Measurements from ENCODE around the gene VENTX.

The VENTX gene

DNA sequence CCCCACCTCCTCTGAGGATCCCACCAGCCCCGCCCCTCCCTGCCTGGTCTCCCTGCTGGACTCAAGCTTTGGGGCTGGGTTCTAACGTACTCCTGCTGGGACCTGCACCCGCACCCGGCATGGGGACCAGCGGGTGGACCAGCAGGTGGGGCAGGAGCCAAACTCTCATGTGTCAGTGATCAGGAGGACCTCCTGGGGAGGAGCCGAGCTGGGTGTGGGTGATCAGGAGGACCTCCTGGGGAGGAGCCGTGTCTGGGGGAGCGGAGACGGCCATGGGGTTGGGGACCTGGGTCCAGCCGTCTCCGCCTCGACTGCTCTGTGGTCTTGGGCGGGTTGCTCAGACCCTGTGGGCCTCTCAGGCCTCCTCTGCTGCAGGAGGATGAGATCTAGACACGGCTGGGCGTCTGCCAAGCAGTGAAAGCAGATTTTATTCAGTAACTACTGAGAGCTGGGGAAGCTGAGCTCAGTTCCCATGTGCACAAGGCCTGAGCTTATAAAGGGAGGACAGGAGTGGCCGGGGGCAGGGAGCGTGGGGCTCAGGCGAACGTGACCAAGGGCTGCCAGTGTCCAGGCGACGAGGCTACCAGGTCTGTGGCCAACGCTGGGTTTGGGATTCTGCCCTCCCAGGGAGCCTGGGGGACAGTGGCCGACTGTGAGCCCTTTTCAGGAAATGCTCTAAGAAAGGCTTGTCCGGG, 41.3 kb upstream of the VENTX start:
- WGBS (ENCODE audit: insufficient coverage, insufficient read length), result no CpG with 5 or more reads among the region's 24 CpGs
- Histone ChIP-seq H3K36me3 (ENCODE audit: control insufficient read depth, insufficient read depth, low read length) (no peaks in the 10 kb centered on the region), H3K27me3 (ENCODE audit: control insufficient read depth, insufficient read depth, low read length) (no peaks in the 10 kb centered on the region), H3K4me1 (ENCODE audit: control insufficient read depth, insufficient read depth, low read length) (no peaks in the 10 kb centered on the region), H3K27ac (ENCODE audit: low read length) (no peak overlapping the region), H3K9me3 (ENCODE audit: control insufficient read depth, insufficient read depth, low read length) (0 out of 2 replicates have a peak, but pooled peaks cover 2% of the 10 kb centered on the region), H3K4me3 (ENCODE audit: low read length) (no peak overlapping the region)
- no peak for DNase-seq (ENCODE audit: low read depth, low spot score)

DNA sequence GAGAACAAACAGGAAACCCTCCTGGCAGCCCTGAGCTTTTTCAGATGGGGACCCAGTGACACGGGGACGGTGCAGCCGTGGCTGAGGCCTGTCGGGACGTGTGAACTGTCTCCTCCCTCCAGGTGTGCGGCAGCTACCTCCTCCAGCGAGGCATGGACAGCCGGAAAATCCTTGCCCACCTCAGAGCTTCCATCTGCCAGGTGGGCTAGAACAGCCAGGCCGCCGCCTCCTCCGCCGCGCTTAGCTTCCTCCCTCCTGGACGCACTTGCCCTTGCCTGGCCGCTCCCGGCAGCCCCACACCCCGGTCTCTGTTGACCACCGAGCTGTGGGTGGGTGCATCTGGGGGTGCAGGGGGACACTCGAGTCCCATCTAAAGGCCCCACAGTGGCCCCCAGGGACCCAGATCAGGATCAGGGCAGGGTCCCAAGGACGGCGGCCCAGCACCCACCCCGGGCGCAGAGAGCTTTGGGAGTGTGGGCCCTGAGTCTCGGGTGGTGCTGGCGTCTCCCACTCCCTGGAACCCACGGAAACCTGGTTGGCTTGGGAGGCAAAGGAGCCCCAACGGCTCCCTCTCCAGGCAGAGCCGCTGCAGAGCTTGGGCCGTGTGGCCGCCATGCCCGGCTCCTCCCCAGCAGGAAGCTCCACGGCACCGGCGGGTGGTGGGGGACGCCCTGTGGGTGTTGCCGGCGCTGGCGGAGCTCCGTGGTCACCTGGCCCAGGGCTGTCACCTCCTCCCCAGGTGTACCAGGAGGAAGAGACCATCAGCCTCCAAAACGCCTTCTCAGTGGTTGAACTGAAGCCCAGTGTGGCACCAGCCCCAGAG, 40.5 kb upstream of the VENTX start:
- Histone ChIP-seq H3K4me3 (ENCODE audit: low read length) (no peak overlapping the region), H3K27me3 (ENCODE audit: control insufficient read depth, insufficient read depth, low read length) (no peaks in the 10 kb centered on the region), H3K4me1 (ENCODE audit: control insufficient read depth, insufficient read depth, low read length) (no peaks in the 10 kb centered on the region), H3K27ac (ENCODE audit: low read length) (no peak overlapping the region), H3K9me3 (ENCODE audit: control insufficient read depth, insufficient read depth, low read length) (no peaks in the 10 kb centered on the region), H3K36me3 (ENCODE audit: control insufficient read depth, insufficient read depth, low read length) (no peaks in the 10 kb centered on the region)
- DNase-seq (ENCODE audit: low read depth, low spot score), result no peak
- no CpG with 5 or more reads among the region's 40 CpGs for WGBS (ENCODE audit: insufficient coverage, insufficient read length)

- Histone ChIP-seq H3K4me3 (ENCODE audit: low read length) (no peak overlapping the region), H3K27me3 (ENCODE audit: control insufficient read depth, insufficient read depth, low read length) (no peaks in the 10 kb centered on the region), H3K9me3 (ENCODE audit: control insufficient read depth, insufficient read depth, low read length) (no peaks in the 10 kb centered on the region), H3K27ac (ENCODE audit: low read length) (no peak overlapping the region), H3K4me1 (ENCODE audit: control insufficient read depth, insufficient read depth, low read length) (no peaks in the 10 kb centered on the region), H3K36me3 (ENCODE audit: control insufficient read depth, insufficient read depth, low read length) (no peaks in the 10 kb centered on the region)
- no peak for DNase-seq (ENCODE audit: low read depth, low spot score)
- WGBS (ENCODE audit: insufficient coverage, insufficient read length), result no CpG with 5 or more reads among the region's 9 CpGs
These were observed 39.9 kb upstream of the VENTX start for GRCh38 chr10:133197786-133198185.

DNA sequence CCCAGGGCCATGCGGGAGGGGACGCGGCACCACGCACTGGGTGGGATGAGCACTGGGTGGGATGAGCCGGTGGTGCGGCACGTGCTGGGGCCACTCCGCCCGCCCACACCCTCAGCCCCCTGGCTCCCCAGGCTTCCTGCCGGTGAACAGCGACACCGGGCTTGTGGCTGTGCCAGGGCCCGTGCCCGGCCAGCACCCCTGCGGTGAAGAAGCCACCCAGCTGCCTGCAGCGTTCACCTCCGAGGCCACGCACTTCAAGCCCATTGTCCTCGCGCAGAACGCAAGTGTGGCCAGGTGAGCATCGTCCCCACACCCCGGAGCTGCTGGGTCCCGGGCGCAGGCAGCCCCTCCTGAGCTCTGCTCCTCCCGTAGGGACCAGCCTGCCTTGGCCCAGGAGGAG, 39.4 kb upstream of the VENTX start:
- no CpG with 5 or more reads among the region's 26 CpGs for WGBS (ENCODE audit: insufficient coverage, insufficient read length)
- Histone ChIP-seq H3K9me3 (ENCODE audit: control insufficient read depth, insufficient read depth, low read length) (no peaks in the 10 kb centered on the region), H3K27ac (ENCODE audit: low read length) (no peak overlapping the region), H3K36me3 (ENCODE audit: control insufficient read depth, insufficient read depth, low read length) (no peaks in the 10 kb centered on the region), H3K4me3 (ENCODE audit: low read length) (no peak overlapping the region), H3K4me1 (ENCODE audit: control insufficient read depth, insufficient read depth, low read length) (no peaks in the 10 kb centered on the region), H3K27me3 (ENCODE audit: control insufficient read depth, insufficient read depth, low read length) (no peaks in the 10 kb centered on the region)
- no peak for DNase-seq (ENCODE audit: low read depth, low spot score)

DNA sequence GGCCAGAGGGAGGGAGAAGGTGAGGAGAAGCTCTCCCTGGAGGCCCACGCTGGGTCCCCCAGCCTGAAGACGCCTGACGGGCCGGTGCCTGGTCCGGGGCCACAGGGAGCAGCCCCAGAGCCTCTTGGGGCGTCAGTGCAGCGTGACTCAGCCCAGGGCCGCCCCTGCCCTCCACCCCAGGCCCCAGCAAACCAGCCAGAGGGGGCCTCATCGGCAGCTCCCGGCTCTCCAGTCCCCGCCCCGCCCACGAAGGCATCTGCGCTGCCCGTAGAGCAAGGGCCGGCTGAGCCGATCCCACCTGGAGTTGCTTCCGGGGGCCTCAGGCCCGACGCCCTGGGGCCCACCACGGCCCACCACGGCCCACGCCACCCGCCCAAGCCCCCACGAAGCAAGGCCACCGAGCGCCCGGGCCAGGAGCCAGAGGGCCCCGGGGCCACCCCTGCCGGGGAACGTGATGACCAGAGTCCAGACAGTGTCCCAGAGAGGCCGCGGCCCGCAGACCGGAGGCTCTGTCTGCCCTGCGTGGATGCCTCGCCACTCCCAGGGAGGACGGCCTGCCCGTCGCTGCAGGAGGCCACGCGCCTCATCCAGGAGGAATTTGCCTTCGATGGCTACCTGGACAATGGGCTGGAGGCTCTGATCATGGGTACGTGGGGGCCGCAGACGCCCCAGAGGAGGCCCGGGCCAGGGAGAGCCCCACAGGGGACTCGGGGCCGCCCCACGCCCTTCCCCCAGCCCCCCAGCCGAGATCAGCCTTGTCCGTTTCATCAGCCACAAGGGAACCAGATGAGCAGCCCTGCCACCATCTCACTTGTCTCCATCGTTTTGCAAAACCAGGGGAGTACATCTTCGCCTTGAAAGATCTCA, 38.8 kb upstream of the VENTX start:
- Histone ChIP-seq H3K4me3 (ENCODE audit: low read length) (no peak overlapping the region), H3K9me3 (ENCODE audit: control insufficient read depth, insufficient read depth, low read length) (no peaks in the 10 kb centered on the region), H3K4me1 (ENCODE audit: control insufficient read depth, insufficient read depth, low read length) (no peaks in the 10 kb centered on the region), H3K27me3 (ENCODE audit: control insufficient read depth, insufficient read depth, low read length) (no peaks in the 10 kb centered on the region), H3K27ac (ENCODE audit: low read length) (no peak overlapping the region), H3K36me3 (ENCODE audit: control insufficient read depth, insufficient read depth, low read length) (no peaks in the 10 kb centered on the region)
- WGBS (ENCODE audit: insufficient coverage, insufficient read length), result no CpG with 5 or more reads among the region's 54 CpGs
- DNase-seq (ENCODE audit: low read depth, low spot score), result no peak

DNA sequence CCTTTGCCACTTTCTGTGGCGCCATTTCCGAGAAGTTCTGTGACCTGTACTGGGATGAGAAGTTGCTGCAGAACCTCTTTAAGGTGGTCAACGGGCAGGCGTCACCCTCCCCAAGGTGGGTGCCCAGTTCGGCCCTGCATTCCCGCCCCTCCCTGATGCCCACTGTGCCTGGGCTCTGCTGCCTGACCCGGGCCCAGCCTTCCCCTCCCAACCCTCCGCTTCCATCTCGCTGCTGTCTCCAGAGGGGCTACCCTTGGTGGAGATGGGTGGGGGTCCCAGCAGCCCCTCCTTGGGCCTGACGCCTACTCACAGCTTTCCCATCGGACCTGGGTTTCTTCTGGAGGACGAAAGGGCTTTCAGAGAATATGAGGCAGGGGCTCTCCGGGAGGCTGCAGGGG, 38.2 kb upstream of the VENTX start:
- Histone ChIP-seq H3K36me3 (ENCODE audit: control insufficient read depth, insufficient read depth, low read length) (no peaks in the 10 kb centered on the region), H3K4me1 (ENCODE audit: control insufficient read depth, insufficient read depth, low read length) (no peaks in the 10 kb centered on the region), H3K27me3 (ENCODE audit: control insufficient read depth, insufficient read depth, low read length) (no peaks in the 10 kb centered on the region), H3K4me3 (ENCODE audit: low read length) (no peak overlapping the region), H3K9me3 (ENCODE audit: control insufficient read depth, insufficient read depth, low read length) (no peaks in the 10 kb centered on the region), H3K27ac (ENCODE audit: low read length) (no peak overlapping the region)
- DNase-seq (ENCODE audit: low read depth, low spot score), result no peak
- no CpG with 5 or more reads among the region's 13 CpGs for WGBS (ENCODE audit: insufficient coverage, insufficient read length)

GRCh38 chr10:133199992-133200611, 37.6 kb upstream of the VENTX start:
- Histone ChIP-seq H3K27me3 (ENCODE audit: control insufficient read depth, insufficient read depth, low read length) (no peaks in the 10 kb centered on the region), H3K36me3 (ENCODE audit: control insufficient read depth, insufficient read depth, low read length) (no peaks in the 10 kb centered on the region), H3K4me3 (ENCODE audit: low read length) (no peak overlapping the region), H3K4me1 (ENCODE audit: control insufficient read depth, insufficient read depth, low read length) (no peaks in the 10 kb centered on the region), H3K27ac (ENCODE audit: low read length) (no peak overlapping the region), H3K9me3 (ENCODE audit: control insufficient read depth, insufficient read depth, low read length) (no peaks in the 10 kb centered on the region)
- DNase-seq (ENCODE audit: low read depth, low spot score), result no peak
- WGBS (ENCODE audit: insufficient coverage, insufficient read length), result no CpG with 5 or more reads among the region's 38 CpGs

- Histone ChIP-seq H3K27ac (ENCODE audit: low read length) (no peak overlapping the region), H3K9me3 (ENCODE audit: control insufficient read depth, insufficient read depth, low read length) (no peaks in the 10 kb centered on the region), H3K4me3 (ENCODE audit: low read length) (no peak overlapping the region), H3K4me1 (ENCODE audit: control insufficient read depth, insufficient read depth, low read length) (no peaks in the 10 kb centered on the region), H3K36me3 (ENCODE audit: control insufficient read depth, insufficient read depth, low read length) (no peaks in the 10 kb centered on the region), H3K27me3 (ENCODE audit: control insufficient read depth, insufficient read depth, low read length) (no peaks in the 10 kb centered on the region)
- DNase-seq (ENCODE audit: low read depth, low spot score), result no peak
- no CpG with 5 or more reads among the region's 15 CpGs for WGBS (ENCODE audit: insufficient coverage, insufficient read length)
These were observed 37.0 kb upstream of the VENTX start for GRCh38 chr10:133200621-133201031.

DNA sequence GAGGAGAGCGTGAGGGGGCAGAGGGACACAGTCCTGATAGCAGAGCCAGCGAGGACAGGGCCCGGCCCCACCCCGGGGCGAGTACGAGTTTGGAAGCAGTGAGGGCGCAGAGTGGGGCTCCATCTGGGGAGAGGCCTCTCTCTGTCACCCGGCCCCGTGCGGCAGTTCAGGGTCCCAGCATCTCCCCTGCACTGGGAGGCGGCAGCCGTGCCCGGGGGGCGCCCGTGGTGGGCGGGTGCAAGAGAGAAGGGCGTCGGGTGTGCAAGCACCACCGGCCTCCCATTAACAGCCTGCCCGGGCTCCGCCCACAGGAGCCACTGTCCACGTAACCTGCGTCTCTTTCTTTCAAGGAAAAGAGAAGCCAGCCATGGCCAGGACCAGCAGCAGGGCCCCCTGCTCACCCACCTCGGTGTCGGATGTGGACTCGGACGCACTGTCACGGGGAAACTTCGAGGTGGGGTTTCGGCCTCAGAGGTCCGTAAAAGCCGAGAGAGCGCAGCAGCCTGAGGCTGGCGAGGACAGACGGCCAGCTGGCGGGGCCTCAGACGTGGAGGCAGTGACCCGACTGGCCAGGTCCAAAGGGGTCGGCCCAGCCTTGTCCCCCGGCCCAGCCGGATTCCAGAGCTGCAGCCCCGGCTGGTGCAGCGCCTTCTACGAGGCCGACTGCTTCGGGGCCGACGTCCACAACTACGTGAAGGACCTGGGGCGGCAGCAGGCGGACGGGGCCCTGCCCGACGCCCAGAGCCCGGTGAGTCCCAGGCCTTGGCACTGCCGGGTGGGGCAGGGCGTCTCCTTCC, 36.3 kb upstream of the VENTX start:
- Histone ChIP-seq H3K36me3 (ENCODE audit: control insufficient read depth, insufficient read depth, low read length) (no peaks in the 10 kb centered on the region), H3K4me3 (ENCODE audit: low read length) (no peak overlapping the region), H3K9me3 (ENCODE audit: control insufficient read depth, insufficient read depth, low read length) (no peaks in the 10 kb centered on the region), H3K4me1 (ENCODE audit: control insufficient read depth, insufficient read depth, low read length) (no peaks in the 10 kb centered on the region), H3K27me3 (ENCODE audit: control insufficient read depth, insufficient read depth, low read length) (no peaks in the 10 kb centered on the region), H3K27ac (ENCODE audit: low read length) (no peak overlapping the region)
- no CpG with 5 or more reads among the region's 57 CpGs for WGBS (ENCODE audit: insufficient coverage, insufficient read length)
- no peak for DNase-seq (ENCODE audit: low read depth, low spot score)

All from iPS DF 6.9 (cell line).